Astrocyte (in vitro differentiated cells and primary cell): ENCODE data around the gene PRSS53. TPM values are rescaled to one million over a fixed set of nuclear protein-coding genes. Genes with fewer than 3 reads are reported as not detected.

Experiments
- DNase-seq: peaks from one replicate; pipeline ENCODE4 v3.0.0-alpha.2; 2010; ENCODE audit warnings: low read depth
- FAIRE-seq: peaks from 2 replicates; lab custom pipeline; 2011; peaks lifted over from hg19 to GRCh38; lab: Jason Lieb, UNC
- H2AFZ ChIP-seq: 2 replicates; pipeline ENCODE4 v1.6.0; 2012; ENCODE audit warnings: low read depth, low read length, inconsistent platforms
- H3K27ac ChIP-seq: 2 replicates; pipeline ENCODE4 v1.5.1; 2011; ENCODE audit warnings: low read depth, low read length, inconsistent platforms
- H3K27me3 ChIP-seq: 2 replicates; pipeline ENCODE4 v1.6.0; 2011; ENCODE audit warnings: low read length, inconsistent platforms; ENCODE audit not compliant: insufficient read depth
- H3K36me3 ChIP-seq: 2 replicates; pipeline ENCODE4 v1.5.1; 2011; ENCODE audit warnings: low read length, inconsistent platforms; ENCODE audit not compliant: insufficient read depth
- H3K4me1 ChIP-seq: 2 replicates; pipeline ENCODE4 v1.5.1; 2011; ENCODE audit warnings: low read length, inconsistent platforms; ENCODE audit not compliant: insufficient read depth
- H3K4me2 ChIP-seq: 2 replicates; pipeline ENCODE4 v1.6.0; 2012; ENCODE audit warnings: low read length, inconsistent platforms
- H3K4me3 ChIP-seq: 2 replicates; pipeline ENCODE4 v1.5.1; 2011; ENCODE audit warnings: low read depth, mild to moderate bottlenecking, low read length, inconsistent platforms; ENCODE audit not compliant: insufficient read depth
- H3K79me2 ChIP-seq: 2 replicates; pipeline ENCODE4 v1.6.0; 2012; ENCODE audit warnings: mild to moderate bottlenecking, low read length, inconsistent platforms; ENCODE audit not compliant: insufficient read depth
- H3K9ac ChIP-seq: 2 replicates; pipeline ENCODE4 v1.6.0; 2012; ENCODE audit warnings: mild to moderate bottlenecking, low read length, inconsistent platforms
- H3K9me3 ChIP-seq: 2 replicates; pipeline ENCODE4 v1.5.1; 2012; ENCODE audit warnings: low read depth, mild to moderate bottlenecking, low read length, inconsistent platforms; ENCODE audit not compliant: insufficient read depth
- H4K20me1 ChIP-seq: 2 replicates; pipeline ENCODE4 v1.6.0; 2012; ENCODE audit warnings: low read length, inconsistent platforms; ENCODE audit not compliant: insufficient read depth
- H3K27ac Mint-ChIP-seq: one replicate; pipeline ENCODE4 v1.8.0; 2021; ENCODE audit warnings: mild to moderate bottlenecking, mixed read lengths; ENCODE audit not compliant: unreplicated experiment
- H3K27me3 Mint-ChIP-seq: one replicate; pipeline ENCODE4 v1.8.0; 2021; ENCODE audit warnings: low read depth, mixed read lengths; ENCODE audit not compliant: unreplicated experiment
- H3K36me3 Mint-ChIP-seq: one replicate; pipeline ENCODE4 v1.8.0; 2021; ENCODE audit warnings: low read depth, mixed read lengths; ENCODE audit not compliant: unreplicated experiment
- H3K4me1 Mint-ChIP-seq: one replicate; pipeline ENCODE4 v1.8.0; 2021; ENCODE audit warnings: low read depth, mixed read lengths; ENCODE audit not compliant: unreplicated experiment
- H3K4me3 Mint-ChIP-seq: one replicate; pipeline ENCODE4 v1.8.0; 2021; ENCODE audit warnings: mild to moderate bottlenecking, moderate library complexity, mixed read lengths; ENCODE audit not compliant: unreplicated experiment
- H3K9me3 Mint-ChIP-seq: one replicate; pipeline ENCODE4 v1.8.0; 2021; ENCODE audit warnings: mild to moderate bottlenecking, mixed read lengths; ENCODE audit not compliant: unreplicated experiment
- CTCF ChIP-seq: IDR thresholded peaks from 2 replicates; pipeline ENCODE4 v1.5.1; 2011; ENCODE audit warnings: low read depth, mild to moderate bottlenecking, inconsistent platforms, low read length, moderate library complexity; ENCODE audit not compliant: insufficient read depth
- EZH2 ChIP-seq: IDR thresholded peaks from 2 replicates; pipeline ENCODE4 v1.6.1; 2012; ENCODE audit warnings: mild to moderate bottlenecking, low read length, inconsistent platforms; ENCODE audit not compliant: insufficient read depth
- total RNA-seq: library from RNA; stranded (reverse); gene quantifications from 2 replicates; pipeline ENCODE4 v1.2.1, GENCODE V29; 2021

The PRSS53 gene
- total RNA-seq, 1 donor from 2014 or later, result 7.1 TPM

GRCh38 chr16:31134091-31134571, 45.4 kb upstream of the PRSS53 start:
- H3K27ac ChIP-seq, result no peak overlapping the region
- H4K20me1 ChIP-seq, result no peaks in the 10 kb centered on the region
- DNase-seq (peak; percentile 15), FAIRE-seq (no peak)
- Mint-ChIP-seq H3K27ac (no peak overlapping the region), H3K27me3 (peaks cover 6% of the 10 kb centered on the region), H3K9me3 (peaks cover 2% of the 10 kb centered on the region), H3K4me1 (peaks cover 9% of the 10 kb centered on the region), H3K36me3 (peaks cover 6% of the 10 kb centered on the region), H3K4me3 (no peak overlapping the region)
- no peak overlapping the region for H3K4me3 ChIP-seq
- H2AFZ ChIP-seq, result no peak overlapping the region
- H3K4me2 ChIP-seq, result peak overlapping the region; percentile 22
- H3K9me3 ChIP-seq, result no peaks in the 10 kb centered on the region
- H3K36me3 ChIP-seq, result no peaks in the 10 kb centered on the region
- H3K9ac ChIP-seq, result no peak overlapping the region
- TF ChIP-seq CTCF (no peak), EZH2 (no peak)
- no peaks in the 10 kb centered on the region for H3K27me3 ChIP-seq
- H3K4me1 ChIP-seq, result peaks cover 27% of the 10 kb centered on the region
- H3K79me2 ChIP-seq, result no peaks in the 10 kb centered on the region

- H3K36me3 Mint-ChIP-seq, result peaks cover 10% of the 10 kb centered on the region
- H3K4me1 ChIP-seq, result peaks cover 17% of the 10 kb centered on the region
- peaks cover 4% of the 10 kb centered on the region for H3K4me1 Mint-ChIP-seq
- peaks cover 6% of the 10 kb centered on the region for H3K27me3 Mint-ChIP-seq
- H4K20me1 ChIP-seq, result no peaks in the 10 kb centered on the region
- peaks cover 2% of the 10 kb centered on the region for H3K9me3 Mint-ChIP-seq
- no peaks in the 10 kb centered on the region for H3K27me3 ChIP-seq
- no peak overlapping the region for H3K27ac Mint-ChIP-seq
- TF ChIP-seq EZH2 (no peak), CTCF (no peak)
- no peaks in the 10 kb centered on the region for H3K9me3 ChIP-seq
- DNase-seq, result no peak
- no peak overlapping the region for H3K4me3 ChIP-seq
- H3K4me2 ChIP-seq, result no peak overlapping the region
- H3K79me2 ChIP-seq, result no peaks in the 10 kb centered on the region
- no peak overlapping the region for H3K27ac ChIP-seq
- no peaks in the 10 kb centered on the region for H3K36me3 ChIP-seq
- no peak overlapping the region for H3K9ac ChIP-seq
- no peak overlapping the region for H3K4me3 Mint-ChIP-seq
- no peak for FAIRE-seq
- H2AFZ ChIP-seq, result no peak overlapping the region
Measured at GRCh38 chr16:31133046-31133501, 44.3 kb upstream of the PRSS53 start.

GRCh38 chr16:31132303-31132979, 43.7 kb upstream of the PRSS53 start:
- no peak overlapping the region for H3K4me3 Mint-ChIP-seq
- Histone ChIP-seq H3K4me1 (peaks cover 16% of the 10 kb centered on the region), H3K4me2 (no peak overlapping the region), H3K79me2 (no peaks in the 10 kb centered on the region), H3K36me3 (no peaks in the 10 kb centered on the region), H3K9me3 (no peaks in the 10 kb centered on the region), H4K20me1 (no peaks in the 10 kb centered on the region), H3K27me3 (no peaks in the 10 kb centered on the region), H3K27ac (no peak overlapping the region), H2AFZ (no peak overlapping the region), H3K9ac (no peak overlapping the region), H3K4me3 (no peak overlapping the region)
- TF ChIP-seq CTCF (no peak), EZH2 (no peak)
- H3K9me3 Mint-ChIP-seq, result peaks cover 2% of the 10 kb centered on the region
- H3K27me3 Mint-ChIP-seq, result peaks cover 6% of the 10 kb centered on the region
- peaks cover 14% of the 10 kb centered on the region for H3K36me3 Mint-ChIP-seq
- no peak overlapping the region for H3K27ac Mint-ChIP-seq
- H3K4me1 Mint-ChIP-seq, result peaks cover 4% of the 10 kb centered on the region
- FAIRE-seq, result no peak
- no peak for DNase-seq
